Karpas-422 (cell line): ENCODE data around the gene HEMK1. TPM values are rescaled to one million over a fixed set of nuclear protein-coding genes. Genes with fewer than 3 reads are reported as not detected.

Source experiments
- DNase-seq: peaks from one replicate; pipeline ENCODE4 v3.0.0-alpha.2; 2015
- H2AFZ ChIP-seq: fragments of 200-600 bp; sonication (generic); 2 replicates; pipeline ENCODE4 v1.6.1; 2014; ENCODE audit warnings: antibody characterized with exemption, low read length, mixed read lengths
- H3K27ac ChIP-seq: fragments of 200-600 bp; sonication (generic); 2 replicates; pipeline ENCODE4 v1.5.1; 2014; ENCODE audit warnings: mild to moderate bottlenecking, low read length, moderate library complexity
- H3K27me3 ChIP-seq: fragments of 200-600 bp; sonication (generic); 2 replicates; pipeline ENCODE4 v1.6.1; 2014; ENCODE audit warnings: low read length, mixed read lengths
- H3K36me3 ChIP-seq: fragments of 200-600 bp; sonication (generic); 2 replicates; pipeline ENCODE4 v1.6.1; 2014; ENCODE audit warnings: low read length, mixed read lengths; ENCODE audit not compliant: insufficient read depth
- H3K4me1 ChIP-seq: fragments of 200-600 bp; sonication (generic); 2 replicates; pipeline ENCODE4 v1.6.1; 2014; ENCODE audit warnings: mild to moderate bottlenecking, low read length, mixed read lengths
- H3K4me2 ChIP-seq: fragments of 200-600 bp; sonication (generic); 2 replicates; pipeline ENCODE4 v1.6.1; 2014; ENCODE audit warnings: low read length, low read depth, mild to moderate bottlenecking; ENCODE audit not compliant: poor library complexity, severe bottlenecking
- H3K4me3 ChIP-seq: fragments of 200-600 bp; sonication (generic); 2 replicates; pipeline ENCODE4 v1.5.1; 2014; ENCODE audit warnings: mild to moderate bottlenecking, antibody characterized with exemption, low read length, mixed read lengths
- H3K79me2 ChIP-seq: fragments of 200-600 bp; sonication (generic); 2 replicates; pipeline ENCODE4 v1.6.1; 2014; ENCODE audit warnings: mild to moderate bottlenecking, low read length, mixed read lengths
- H3K9ac ChIP-seq: fragments of 200-600 bp; sonication (generic); 2 replicates; pipeline ENCODE4 v1.6.0; 2014; ENCODE audit warnings: low read length
- H3K9me2 ChIP-seq: fragments of 200-600 bp; sonication (generic), shearing (Covaris generic); replicated peaks from 2 replicates; pipeline ENCODE4 v1.6.0; 2014; ENCODE audit warnings: mild to moderate bottlenecking, low read length, moderate library complexity; ENCODE audit not compliant: insufficient read depth
- H3K9me3 ChIP-seq: fragments of 300-700, 200-600 bp; sonication (generic); 2 replicates; pipeline ENCODE4 v1.6.1; 2014; ENCODE audit warnings: low read length, mixed read lengths
- H4K20me1 ChIP-seq: fragments of 200-600 bp; sonication (generic); 2 replicates; pipeline ENCODE4 v1.6.1; 2014; ENCODE audit warnings: mild to moderate bottlenecking, antibody characterized with exemption, low read length, low read depth; ENCODE audit not compliant: insufficient read depth
- total RNA-seq: library from RNA; depleted of rRNA; stranded (reverse); fragments of >200 nt; shearing (Covaris generic); gene quantifications from 2 replicates; pipeline ENCODE4 v1.2.3, GENCODE V29; 2014; ENCODE audit warnings: low replicate concordance

The HEMK1 gene
- total RNA-seq, 1 experiment from 2014 or later: 10.9 TPM

DNA sequence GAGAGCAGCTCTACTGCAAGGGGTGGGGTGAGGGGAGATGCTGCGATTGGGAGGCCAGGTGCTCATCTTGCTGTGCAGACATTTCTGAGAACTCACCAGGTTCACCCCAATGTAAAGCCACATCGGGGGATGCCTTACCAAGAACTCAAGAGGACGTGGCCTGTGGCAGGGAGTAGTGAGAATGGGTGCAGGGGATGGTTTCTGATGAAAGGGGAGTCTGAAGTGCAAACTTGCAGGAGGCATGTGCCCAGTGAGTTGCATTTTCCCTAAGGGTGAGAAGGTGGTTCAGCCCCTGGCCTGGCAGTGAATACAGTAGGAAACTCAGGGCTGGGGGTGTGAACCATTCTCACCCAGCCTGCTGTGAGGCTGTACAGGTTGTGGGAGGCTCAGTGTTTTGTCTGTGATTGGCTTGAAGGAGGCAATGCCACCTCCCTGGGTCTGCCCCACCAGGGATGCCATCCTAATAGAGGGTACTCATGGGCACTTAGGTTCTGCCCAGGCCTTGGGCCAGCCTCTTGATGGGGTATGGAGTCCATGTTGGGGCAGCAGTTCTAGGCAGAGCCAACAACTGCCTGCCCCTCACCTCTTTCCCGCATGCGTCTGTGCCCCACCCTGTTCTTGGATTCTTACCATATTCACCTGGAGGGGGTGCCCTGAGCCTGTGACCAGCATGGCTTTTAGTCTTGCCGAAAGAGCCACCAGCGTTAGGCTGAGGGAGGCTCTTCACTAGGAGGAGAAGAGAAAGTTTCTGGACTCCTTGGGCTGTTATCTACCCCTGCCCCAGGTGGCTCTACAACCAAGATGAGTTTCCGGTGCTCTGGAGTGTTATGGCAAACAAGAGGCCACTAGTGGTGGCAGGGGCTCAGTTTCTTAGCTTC is 4.5 kb downstream of the HEMK1 start:
- no peak overlapping the region for H3K27ac ChIP-seq
- H3K79me2 ChIP-seq: peaks cover 5% of the 10 kb centered on the region; the same call in 1 of the 2 replicates
- no peak overlapping the region for H3K9ac ChIP-seq
- no peak overlapping the region for H3K4me3 ChIP-seq
- no peaks in the 10 kb centered on the region for H3K9me2 ChIP-seq
- H3K4me1 ChIP-seq: peaks cover 10% of the 10 kb centered on the region
- H2AFZ ChIP-seq: no peak overlapping the region
- no peaks in the 10 kb centered on the region for H3K36me3 ChIP-seq
- no peaks in the 10 kb centered on the region for H3K9me3 ChIP-seq
- no peak overlapping the region for H3K4me2 ChIP-seq
- H3K27me3 ChIP-seq: no peaks in the 10 kb centered on the region
- no peaks in the 10 kb centered on the region for H4K20me1 ChIP-seq
- no peak for DNase-seq

GRCh38 chr3:50574444-50574831 is 5.1 kb downstream of the HEMK1 start:
- Histone ChIP-seq H4K20me1 (no peaks in the 10 kb centered on the region), H3K9me2 (no peaks in the 10 kb centered on the region), H3K27ac (no peak overlapping the region), H3K4me3 (no peak overlapping the region), H3K4me1 (peaks cover 10% of the 10 kb centered on the region), H3K4me2 (no peak overlapping the region), H3K9ac (no peak overlapping the region), H3K27me3 (no peaks in the 10 kb centered on the region), H3K79me2 (peaks cover 5% of the 10 kb centered on the region; the same call in 1 of the 2 replicates), H3K36me3 (no peaks in the 10 kb centered on the region), H3K9me3 (no peaks in the 10 kb centered on the region), H2AFZ (no peak overlapping the region)
- no peak for DNase-seq

GRCh38 chr3:50575372-50575771 is 6.0 kb downstream of the HEMK1 start:
- Histone ChIP-seq H3K4me3 (no peak overlapping the region), H3K79me2 (peaks cover under 1% of the 10 kb centered on the region; the same call in 1 of the 2 replicates), H2AFZ (no peak overlapping the region), H3K27me3 (no peaks in the 10 kb centered on the region), H3K4me1 (peaks cover 5% of the 10 kb centered on the region), H4K20me1 (no peaks in the 10 kb centered on the region), H3K9me2 (no peaks in the 10 kb centered on the region), H3K4me2 (no peak overlapping the region), H3K36me3 (no peaks in the 10 kb centered on the region), H3K27ac (no peak overlapping the region), H3K9ac (no peak overlapping the region), H3K9me3 (no peaks in the 10 kb centered on the region)
- no peak for DNase-seq

DNA sequence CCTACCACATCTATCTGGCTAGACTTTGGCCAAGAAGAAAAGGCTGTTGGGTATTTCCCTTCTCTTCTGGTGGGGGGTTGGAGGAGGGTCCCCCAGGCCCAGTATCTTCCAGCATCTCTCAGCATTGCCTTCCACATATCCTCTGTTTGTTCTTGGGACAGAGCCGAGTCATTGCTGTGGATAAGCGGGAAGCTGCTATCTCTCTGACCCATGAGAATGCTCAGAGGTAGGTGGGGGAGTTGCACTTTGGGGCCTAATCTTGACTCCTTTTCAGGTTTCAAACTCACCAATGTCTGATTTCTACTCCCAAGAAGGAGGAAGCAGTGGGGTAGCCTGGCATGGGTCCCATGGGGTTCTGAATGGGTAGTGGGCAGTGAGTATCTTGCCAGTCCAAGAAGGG is 8.0 kb downstream of the HEMK1 start:
- no peaks in the 10 kb centered on the region for H3K9me2 ChIP-seq
- no peaks in the 10 kb centered on the region for H3K36me3 ChIP-seq
- no peaks in the 10 kb centered on the region for H3K79me2 ChIP-seq
- H3K27ac ChIP-seq: no peak overlapping the region
- no peak for DNase-seq
- H3K4me3 ChIP-seq: no peak overlapping the region
- H3K9ac ChIP-seq: no peak overlapping the region
- H3K27me3 ChIP-seq: no peaks in the 10 kb centered on the region
- no peaks in the 10 kb centered on the region for H3K4me1 ChIP-seq
- H3K4me2 ChIP-seq: no peak overlapping the region
- H3K9me3 ChIP-seq: no peaks in the 10 kb centered on the region
- no peak overlapping the region for H2AFZ ChIP-seq
- no peaks in the 10 kb centered on the region for H4K20me1 ChIP-seq

- Histone ChIP-seq H3K4me3 (no peak overlapping the region), H3K9me3 (no peaks in the 10 kb centered on the region), H3K9ac (no peak overlapping the region), H3K27ac (no peak overlapping the region), H3K4me2 (no peak overlapping the region), H3K79me2 (no peaks in the 10 kb centered on the region), H4K20me1 (no peaks in the 10 kb centered on the region), H3K4me1 (no peaks in the 10 kb centered on the region), H2AFZ (no peak overlapping the region), H3K9me2 (no peaks in the 10 kb centered on the region), H3K36me3 (no peaks in the 10 kb centered on the region), H3K27me3 (no peaks in the 10 kb centered on the region)
- DNase-seq: no peak
Measured at GRCh38 chr3:50580683-50581458, 11.5 kb downstream of the HEMK1 start.

GRCh38 chr3:50581459-50581842 is 12.1 kb downstream of the HEMK1 start:
- Histone ChIP-seq H3K27ac (no peak overlapping the region), H2AFZ (no peak overlapping the region), H3K9me3 (no peaks in the 10 kb centered on the region), H3K4me3 (no peak overlapping the region), H3K36me3 (no peaks in the 10 kb centered on the region), H3K9me2 (no peaks in the 10 kb centered on the region), H3K4me1 (no peaks in the 10 kb centered on the region), H3K27me3 (no peaks in the 10 kb centered on the region), H3K9ac (no peak overlapping the region), H4K20me1 (no peaks in the 10 kb centered on the region), H3K79me2 (no peaks in the 10 kb centered on the region), H3K4me2 (no peak overlapping the region)
- DNase-seq: no peak

DNA sequence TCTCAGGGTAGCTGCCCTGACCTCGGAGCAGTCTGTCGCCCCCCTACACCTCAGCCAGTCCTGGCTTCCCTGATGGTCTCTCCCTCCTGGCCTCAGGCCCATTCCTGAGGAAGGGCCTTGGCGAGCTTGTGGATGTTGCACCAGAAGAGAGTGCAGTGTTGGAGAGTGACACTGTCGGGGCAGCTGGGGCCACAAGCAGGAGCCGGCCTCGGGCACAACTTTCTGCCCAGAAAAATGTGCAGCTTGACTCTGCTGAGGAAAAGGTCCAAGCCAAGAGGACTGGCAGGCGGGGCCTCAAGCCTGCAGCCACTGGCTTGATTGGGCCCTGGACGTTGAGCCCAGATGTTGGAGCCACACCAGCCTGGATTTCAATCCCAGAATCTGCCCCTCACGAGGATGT is 12.8 kb downstream of the HEMK1 start:
- H3K4me3 ChIP-seq: no peak overlapping the region
- no peaks in the 10 kb centered on the region for H3K9me2 ChIP-seq
- DNase-seq: no peak
- H4K20me1 ChIP-seq: no peaks in the 10 kb centered on the region
- no peak overlapping the region for H3K4me2 ChIP-seq
- no peaks in the 10 kb centered on the region for H3K79me2 ChIP-seq
- H2AFZ ChIP-seq: no peak overlapping the region
- H3K9me3 ChIP-seq: no peaks in the 10 kb centered on the region
- no peak overlapping the region for H3K9ac ChIP-seq
- no peaks in the 10 kb centered on the region for H3K4me1 ChIP-seq
- H3K36me3 ChIP-seq: no peaks in the 10 kb centered on the region
- no peaks in the 10 kb centered on the region for H3K27me3 ChIP-seq
- no peak overlapping the region for H3K27ac ChIP-seq

DNA sequence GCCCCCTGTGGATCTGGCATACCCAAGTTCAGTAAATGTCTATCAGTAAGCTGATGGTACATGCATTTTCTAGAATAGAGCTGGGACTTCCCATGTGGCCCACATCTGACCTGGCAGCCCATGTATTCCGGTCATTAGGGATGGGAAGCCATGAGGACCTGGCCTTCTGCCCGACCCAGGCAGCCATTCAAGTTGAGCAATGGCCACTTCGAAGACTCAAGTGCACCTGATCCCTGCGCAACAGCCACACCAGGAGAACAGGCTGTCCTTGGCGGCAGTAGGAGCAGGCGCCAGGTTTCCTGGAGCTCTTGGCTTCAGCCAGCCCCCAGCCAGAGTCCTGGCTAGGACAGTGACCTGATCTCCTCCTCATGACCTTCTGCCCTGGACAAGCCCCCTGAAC is 14.6 kb downstream of the HEMK1 start:
- no peak for DNase-seq
- Histone ChIP-seq H3K9ac (no peak overlapping the region), H2AFZ (no peak overlapping the region), H3K27ac (no peak overlapping the region), H4K20me1 (no peaks in the 10 kb centered on the region), H3K4me3 (no peak overlapping the region), H3K79me2 (no peaks in the 10 kb centered on the region), H3K9me2 (no peaks in the 10 kb centered on the region), H3K4me1 (no peaks in the 10 kb centered on the region), H3K9me3 (no peaks in the 10 kb centered on the region), H3K27me3 (no peaks in the 10 kb centered on the region), H3K4me2 (no peak overlapping the region), H3K36me3 (no peaks in the 10 kb centered on the region)
